NCI-H1417 (cell line): ENCODE measurements around the gene ANKRD60.

ENCODE experiments used
- DNase-seq, 3 experiments: peaks; one replicate each; lab custom pipeline; 2025; lab: John Stamatoyannopoulos, UW

The ANKRD60 gene

GRCh38 chr20:58194175-58194791 lies 34.2 kb downstream of the ANKRD60 start:
- DNase-seq = no peak

- no peak for DNase-seq
Measured at GRCh38 chr20:58192567-58192966, 35.9 kb downstream of the ANKRD60 start.

- no peak for DNase-seq
Measured at GRCh38 chr20:58192065-58192464, 36.4 kb downstream of the ANKRD60 start.

- no peak for DNase-seq
Measured at GRCh38 chr20:58188527-58188926, 39.9 kb downstream of the ANKRD60 start.

- DNase-seq = no peak
Measured at GRCh38 chr20:58184984-58185383, 43.5 kb downstream of the ANKRD60 start.

GRCh38 chr20:58184063-58184462 lies 44.4 kb downstream of the ANKRD60 start:
- no peak for DNase-seq

- no peak for DNase-seq
Measured at GRCh38 chr20:58182521-58183140, 45.8 kb downstream of the ANKRD60 start.

GRCh38 chr20:58179432-58180099 lies 48.9 kb downstream of the ANKRD60 start:
- DNase-seq = peak; percentile 38 to 83 (median 73)

GRCh38 chr20:58179083-58179431 lies 49.4 kb downstream of the ANKRD60 start:
- DNase-seq = peak in 1 of 3 experiments; percentile 47

- DNase-seq = no peak
Measured at GRCh38 chr20:58177799-58178198, 50.7 kb downstream of the ANKRD60 start.

- no peak for DNase-seq
Measured at GRCh38 chr20:58175836-58176235, 52.6 kb downstream of the ANKRD60 start.

GRCh38 chr20:58175425-58175824 lies 53.0 kb downstream of the ANKRD60 start:
- no peak for DNase-seq

GRCh38 chr20:58174708-58175280 lies 53.7 kb downstream of the ANKRD60 start:
- peak in 1 of 3 experiments; percentile 28 for DNase-seq

GRCh38 chr20:58173930-58174707 lies 54.3 kb downstream of the ANKRD60 start:
- no peak for DNase-seq

GRCh38 chr20:58173091-58173490 lies 55.4 kb downstream of the ANKRD60 start:
- no peak for DNase-seq

- no peak for DNase-seq
Measured at GRCh38 chr20:58171796-58172425, 56.5 kb downstream of the ANKRD60 start.

- DNase-seq = no peak
Measured at GRCh38 chr20:58169450-58169849, 59.0 kb downstream of the ANKRD60 start.

GRCh38 chr20:58168843-58169242 lies 59.6 kb downstream of the ANKRD60 start:
- DNase-seq = no peak

GRCh38 chr20:58167759-58168158 lies 60.7 kb downstream of the ANKRD60 start:
- DNase-seq = peak in 2 of 3 experiments; percentile 26 to 73
